ENCODE data around the gene FURIN.

Gene FURIN

DNA sequence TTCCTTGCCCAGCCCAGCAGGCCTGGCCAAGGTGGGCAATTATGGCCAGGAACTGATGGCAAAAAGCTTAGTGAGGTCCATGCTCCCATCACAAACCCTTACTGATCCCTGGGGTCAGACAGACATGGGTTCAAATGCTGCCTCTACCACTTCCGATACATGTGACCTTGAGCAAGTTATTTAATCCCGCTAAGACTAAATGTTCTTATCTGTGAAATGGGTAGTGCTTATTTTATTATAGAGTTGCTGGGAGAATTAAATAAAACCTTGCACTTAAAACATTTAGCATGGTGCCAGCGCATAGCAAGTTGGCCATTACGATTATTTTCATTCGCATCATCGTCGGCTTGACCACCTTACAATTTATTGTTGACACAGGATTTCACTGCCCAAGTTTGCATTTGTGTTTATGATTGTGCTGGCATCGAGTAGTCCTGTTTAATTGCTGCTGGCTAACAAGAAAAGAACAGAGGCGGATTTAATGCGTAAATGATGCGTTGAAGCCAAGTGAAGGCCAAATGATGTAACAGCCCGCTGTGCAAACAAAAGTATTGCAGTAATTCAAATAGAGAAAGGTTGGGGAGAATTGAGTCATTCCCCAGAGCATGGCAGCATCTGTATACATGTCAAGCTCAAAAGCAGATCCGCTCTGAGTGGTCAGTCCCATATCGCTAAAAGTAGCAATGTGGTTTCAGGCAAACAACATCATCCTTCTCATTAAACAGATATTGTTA lies 7.3 kb upstream of the FURIN start (continued):
- TF ChIP-seq HOXD13 (CRISPR knock-in tag; IDR thresholded peaks at IDR 0.05; ENCODE audit: borderline replicate concordance), result no peak; the same call in 1 of the 2 replicates
- TF ChIP-seq, protein P1, sequence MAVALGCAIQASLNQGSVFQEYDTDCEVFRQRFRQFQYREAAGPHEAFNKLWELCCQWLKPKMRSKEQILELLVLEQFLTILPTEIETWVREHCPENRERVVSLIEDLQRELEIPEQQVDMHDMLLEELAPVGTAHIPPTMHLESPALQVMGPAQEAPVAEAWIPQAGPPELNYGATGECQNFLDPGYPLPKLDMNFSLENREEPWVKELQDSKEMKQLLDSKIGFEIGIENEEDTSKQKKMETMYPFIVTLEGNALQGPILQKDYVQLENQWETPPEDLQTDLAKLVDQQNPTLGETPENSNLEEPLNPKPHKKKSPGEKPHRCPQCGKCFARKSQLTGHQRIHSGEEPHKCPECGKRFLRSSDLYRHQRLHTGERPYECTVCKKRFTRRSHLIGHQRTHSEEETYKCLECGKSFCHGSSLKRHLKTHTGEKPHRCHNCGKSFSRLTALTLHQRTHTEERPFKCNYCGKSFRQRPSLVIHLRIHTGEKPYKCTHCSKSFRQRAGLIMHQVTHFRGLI (tag by site-specific recombination; IDR thresholded peaks at IDR 0.05), result peak; percentile 49; the same call in 1 of the 2 replicates
- no peak for TF ChIP-seq HOXA7 (CRISPR knock-in tag; IDR thresholded peaks at IDR 0.05; ENCODE audit: borderline replicate concordance)
- peak; percentile 79 for TF ChIP-seq ZNF843 (tag by site-specific recombination; IDR thresholded peaks at IDR 0.05)
- no peak for TF ChIP-seq ZNF16 (tag by site-specific recombination; IDR thresholded peaks at IDR 0.05; ENCODE audit: low read depth)
- TF ChIP-seq, protein P2, sequence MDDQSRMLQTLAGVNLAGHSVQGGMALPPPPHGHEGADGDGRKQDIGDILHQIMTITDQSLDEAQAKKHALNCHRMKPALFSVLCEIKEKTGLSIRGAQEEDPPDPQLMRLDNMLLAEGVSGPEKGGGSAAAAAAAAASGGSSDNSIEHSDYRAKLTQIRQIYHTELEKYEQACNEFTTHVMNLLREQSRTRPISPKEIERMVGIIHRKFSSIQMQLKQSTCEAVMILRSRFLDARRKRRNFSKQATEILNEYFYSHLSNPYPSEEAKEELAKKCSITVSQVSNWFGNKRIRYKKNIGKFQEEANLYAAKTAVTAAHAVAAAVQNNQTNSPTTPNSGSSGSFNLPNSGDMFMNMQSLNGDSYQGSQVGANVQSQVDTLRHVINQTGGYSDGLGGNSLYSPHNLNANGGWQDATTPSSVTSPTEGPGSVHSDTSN (CRISPR knock-in tag; IDR thresholded peaks at IDR 0.05), result no peak
- peak; percentile 80 for TF ChIP-seq ZNF2 (tag by site-specific recombination; IDR thresholded peaks at IDR 0.05)
- TF ChIP-seq, protein P3, sequence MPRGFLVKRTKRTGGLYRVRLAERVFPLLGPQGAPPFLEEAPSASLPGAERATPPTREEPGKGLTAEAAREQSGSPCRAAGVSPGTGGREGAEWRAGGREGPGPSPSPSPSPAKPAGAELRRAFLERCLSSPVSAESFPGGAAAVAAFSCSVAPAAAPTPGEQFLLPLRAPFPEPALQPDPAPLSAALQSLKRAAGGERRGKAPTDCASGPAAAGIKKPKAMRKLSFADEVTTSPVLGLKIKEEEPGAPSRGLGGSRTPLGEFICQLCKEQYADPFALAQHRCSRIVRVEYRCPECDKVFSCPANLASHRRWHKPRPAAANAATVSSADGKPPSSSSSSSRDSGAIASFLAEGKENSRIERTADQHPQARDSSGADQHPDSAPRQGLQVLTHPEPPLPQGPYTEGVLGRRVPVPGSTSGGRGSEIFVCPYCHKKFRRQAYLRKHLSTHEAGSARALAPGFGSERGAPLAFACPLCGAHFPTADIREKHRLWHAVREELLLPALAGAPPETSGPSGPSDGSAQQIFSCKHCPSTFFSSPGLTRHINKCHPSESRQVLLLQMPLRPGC (tag by site-specific recombination; IDR thresholded peaks at IDR 0.05), result peak; percentile 91
- TF ChIP-seq ZNF211 (tag by site-specific recombination; IDR thresholded peaks at IDR 0.05; ENCODE audit: low read depth), result no peak
- no peak for TF ChIP-seq SCRT1 (tag by site-specific recombination; IDR thresholded peaks at IDR 0.05; ENCODE audit: borderline replicate concordance)
- TF ChIP-seq ZNF596 (tag by site-specific recombination; IDR thresholded peaks at IDR 0.05), result no peak
- TF ChIP-seq, protein P4, sequence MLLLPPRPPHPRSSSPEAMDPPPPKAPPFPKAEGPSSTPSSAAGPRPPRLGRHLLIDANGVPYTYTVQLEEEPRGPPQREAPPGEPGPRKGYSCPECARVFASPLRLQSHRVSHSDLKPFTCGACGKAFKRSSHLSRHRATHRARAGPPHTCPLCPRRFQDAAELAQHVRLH (tag by site-specific recombination; IDR thresholded peaks at IDR 0.05), result no peak
- TF ChIP-seq ZFHX2 (tag by site-specific recombination; conservative IDR thresholded peaks at IDR 0.05), result peak; percentile 44; the same call in 1 of the 2 replicates
- TF ChIP-seq, protein P5, sequence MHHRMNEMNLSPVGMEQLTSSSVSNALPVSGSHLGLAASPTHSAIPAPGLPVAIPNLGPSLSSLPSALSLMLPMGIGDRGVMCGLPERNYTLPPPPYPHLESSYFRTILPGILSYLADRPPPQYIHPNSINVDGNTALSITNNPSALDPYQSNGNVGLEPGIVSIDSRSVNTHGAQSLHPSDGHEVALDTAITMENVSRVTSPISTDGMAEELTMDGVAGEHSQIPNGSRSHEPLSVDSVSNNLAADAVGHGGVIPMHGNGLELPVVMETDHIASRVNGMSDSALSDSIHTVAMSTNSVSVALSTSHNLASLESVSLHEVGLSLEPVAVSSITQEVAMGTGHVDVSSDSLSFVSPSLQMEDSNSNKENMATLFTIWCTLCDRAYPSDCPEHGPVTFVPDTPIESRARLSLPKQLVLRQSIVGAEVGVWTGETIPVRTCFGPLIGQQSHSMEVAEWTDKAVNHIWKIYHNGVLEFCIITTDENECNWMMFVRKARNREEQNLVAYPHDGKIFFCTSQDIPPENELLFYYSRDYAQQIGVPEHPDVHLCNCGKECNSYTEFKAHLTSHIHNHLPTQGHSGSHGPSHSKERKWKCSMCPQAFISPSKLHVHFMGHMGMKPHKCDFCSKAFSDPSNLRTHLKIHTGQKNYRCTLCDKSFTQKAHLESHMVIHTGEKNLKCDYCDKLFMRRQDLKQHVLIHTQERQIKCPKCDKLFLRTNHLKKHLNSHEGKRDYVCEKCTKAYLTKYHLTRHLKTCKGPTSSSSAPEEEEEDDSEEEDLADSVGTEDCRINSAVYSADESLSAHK (tag by site-specific recombination; IDR thresholded peaks at IDR 0.05), result no peak; the same call in 1 of the 2 replicates
- TF ChIP-seq ZNF174 (tag by site-specific recombination; IDR thresholded peaks at IDR 0.05), result no peak
- TF ChIP-seq ZNF664 (tag by site-specific recombination; IDR thresholded peaks at IDR 0.05), result no peak
- no peak for TF ChIP-seq ZNF404 (tag by site-specific recombination; IDR thresholded peaks at IDR 0.05)
- TF ChIP-seq ZFP3 (tag by site-specific recombination; IDR thresholded peaks at IDR 0.05; ENCODE audit: low read depth), result no peak
- TF ChIP-seq TCF7L2 (IDR thresholded peaks at IDR 0.05; ENCODE audit: borderline replicate concordance, low read depth, low read length), result no peak
- no peak for TF ChIP-seq ZNF133 (tag by site-specific recombination; IDR thresholded peaks at IDR 0.05)
- no peak for TF ChIP-seq TRIM28 (IDR thresholded peaks at IDR 0.05; ENCODE audit: borderline replicate concordance, low read length)
- no peak for TF ChIP-seq KLF1 (tag by site-specific recombination; IDR thresholded peaks at IDR 0.05)
- TF ChIP-seq ZBTB48 (tag by site-specific recombination; IDR thresholded peaks at IDR 0.05), result no peak
- TF ChIP-seq ZNF830 (tag by site-specific recombination; IDR thresholded peaks at IDR 0.05; ENCODE audit: low read depth), result no peak
- TF ChIP-seq, protein P6, sequence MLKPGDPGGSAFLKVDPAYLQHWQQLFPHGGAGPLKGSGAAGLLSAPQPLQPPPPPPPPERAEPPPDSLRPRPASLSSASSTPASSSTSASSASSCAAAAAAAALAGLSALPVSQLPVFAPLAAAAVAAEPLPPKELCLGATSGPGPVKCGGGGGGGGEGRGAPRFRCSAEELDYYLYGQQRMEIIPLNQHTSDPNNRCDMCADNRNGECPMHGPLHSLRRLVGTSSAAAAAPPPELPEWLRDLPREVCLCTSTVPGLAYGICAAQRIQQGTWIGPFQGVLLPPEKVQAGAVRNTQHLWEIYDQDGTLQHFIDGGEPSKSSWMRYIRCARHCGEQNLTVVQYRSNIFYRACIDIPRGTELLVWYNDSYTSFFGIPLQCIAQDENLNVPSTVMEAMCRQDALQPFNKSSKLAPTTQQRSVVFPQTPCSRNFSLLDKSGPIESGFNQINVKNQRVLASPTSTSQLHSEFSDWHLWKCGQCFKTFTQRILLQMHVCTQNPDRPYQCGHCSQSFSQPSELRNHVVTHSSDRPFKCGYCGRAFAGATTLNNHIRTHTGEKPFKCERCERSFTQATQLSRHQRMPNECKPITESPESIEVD (tag by site-specific recombination; IDR thresholded peaks at IDR 0.05), result peak; percentile 80
- no peak for TF ChIP-seq ZNF776 (tag by site-specific recombination; IDR thresholded peaks at IDR 0.05; ENCODE audit: borderline replicate concordance)
- TF ChIP-seq ZBTB1 (tag by site-specific recombination; IDR thresholded peaks at IDR 0.05), result peak; percentile 81; the same call in 1 of the 2 replicates
- no peak for TF ChIP-seq ZXDB (tag by site-specific recombination; IDR thresholded peaks at IDR 0.05)
- TF ChIP-seq, protein P7, sequence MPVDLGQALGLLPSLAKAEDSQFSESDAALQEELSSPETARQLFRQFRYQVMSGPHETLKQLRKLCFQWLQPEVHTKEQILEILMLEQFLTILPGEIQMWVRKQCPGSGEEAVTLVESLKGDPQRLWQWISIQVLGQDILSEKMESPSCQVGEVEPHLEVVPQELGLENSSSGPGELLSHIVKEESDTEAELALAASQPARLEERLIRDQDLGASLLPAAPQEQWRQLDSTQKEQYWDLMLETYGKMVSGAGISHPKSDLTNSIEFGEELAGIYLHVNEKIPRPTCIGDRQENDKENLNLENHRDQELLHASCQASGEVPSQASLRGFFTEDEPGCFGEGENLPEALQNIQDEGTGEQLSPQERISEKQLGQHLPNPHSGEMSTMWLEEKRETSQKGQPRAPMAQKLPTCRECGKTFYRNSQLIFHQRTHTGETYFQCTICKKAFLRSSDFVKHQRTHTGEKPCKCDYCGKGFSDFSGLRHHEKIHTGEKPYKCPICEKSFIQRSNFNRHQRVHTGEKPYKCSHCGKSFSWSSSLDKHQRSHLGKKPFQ (tag by site-specific recombination; IDR thresholded peaks at IDR 0.05), result peak; percentile 26; the same call in 1 of the 2 replicates
- no peak for TF ChIP-seq GFI1B (tag by site-specific recombination; IDR thresholded peaks at IDR 0.05)

Data from HEK293 (cell line).